Neuronal stem cell (in vitro differentiated cells): ENCODE measurements around the gene ANKRD28.

Source experiments
- DNase-seq: peaks from one replicate; pipeline ENCODE4 v3.0.0-alpha.2; 2013; ENCODE audit warnings: low spot score
- H2AFZ ChIP-seq: one replicate; pipeline ENCODE4 v1.6.1; 2013; ENCODE audit warnings: mild to moderate bottlenecking, low read length, inconsistent platforms
- H2AK5ac ChIP-seq: 2 replicates; pipeline ENCODE4 v1.6.1; 2013; ENCODE audit warnings: low read depth, mild to moderate bottlenecking, inconsistent platforms, low read length, moderate library complexity, mixed read lengths
- H2BK120ac ChIP-seq: 2 replicates; pipeline ENCODE4 v1.6.1; 2013; ENCODE audit warnings: low read depth, mild to moderate bottlenecking, inconsistent platforms, low read length, moderate library complexity, mixed read lengths
- H2BK12ac ChIP-seq: one replicate; pipeline ENCODE4 v1.6.1; 2013; ENCODE audit warnings: low read length, inconsistent platforms
- H2BK15ac ChIP-seq: 2 replicates; pipeline ENCODE4 v1.6.1; 2013; ENCODE audit warnings: mild to moderate bottlenecking, low read length, inconsistent platforms, mixed read lengths
- H2BK5ac ChIP-seq: one replicate; pipeline ENCODE4 v1.6.1; 2013; ENCODE audit warnings: inconsistent platforms, mild to moderate bottlenecking, low read length, moderate library complexity
- H3K14ac ChIP-seq: one replicate; pipeline ENCODE4 v1.6.1; 2013; ENCODE audit warnings: low read length, inconsistent platforms
- H3K18ac ChIP-seq: 2 replicates; pipeline ENCODE4 v1.6.1; 2013; ENCODE audit warnings: low read length, inconsistent platforms
- H3K23ac ChIP-seq: 2 replicates; pipeline ENCODE4 v1.6.1; 2013; ENCODE audit warnings: low read depth, mild to moderate bottlenecking, mixed read lengths, low read length, inconsistent platforms; ENCODE audit not compliant: poor library complexity
- H3K27ac ChIP-seq: replicated peaks from 3 replicates; pipeline ENCODE4 v1.5.1; 2013; ENCODE audit warnings: low read length, inconsistent platforms
- H3K27me3 ChIP-seq, 3 experiments: 2 replicates each; pipeline ENCODE4 v1.6.1; 2013; ENCODE audit warnings: low read length in 3 of 3, mild to moderate bottlenecking in 2 of 3, inconsistent platforms in 1 of 3, low read depth in 1 of 3, mixed read lengths in 1 of 3, moderate library complexity in 1 of 3; ENCODE audit not compliant: control insufficient read depth in 3 of 3, insufficient read depth in 3 of 3
- H3K36me3 ChIP-seq, 2 donors: replicated peaks in 1 of 2; 2 replicates each; pipeline ENCODE4 v1.6.1; 2013; ENCODE audit warnings: low read length in 2 of 2; ENCODE audit not compliant: control insufficient read depth in 2 of 2, insufficient read depth in 2 of 2
- H3K4ac ChIP-seq: 2 replicates; pipeline ENCODE4 v1.6.1; 2013; ENCODE audit warnings: inconsistent platforms, mild to moderate bottlenecking, low read length, moderate library complexity
- H3K4me1 ChIP-seq, 2 donors: 1 replicate in 1 of 2; 2 replicates in 1 of 2; pipeline ENCODE4 v1.6.1; 2013; ENCODE audit warnings: low read length in 2 of 2, low read depth in 1 of 2; ENCODE audit not compliant: control insufficient read depth in 2 of 2, insufficient read depth in 1 of 2
- H3K4me2 ChIP-seq: one replicate; pipeline ENCODE4 v1.6.1; 2013; ENCODE audit warnings: mild to moderate bottlenecking, low read length, inconsistent platforms; ENCODE audit not compliant: insufficient read depth, poor library complexity, severe bottlenecking
- H3K4me3 ChIP-seq, 2 donors: 2 replicates each; pipeline ENCODE4 v1.5.1; 2013; ENCODE audit warnings: low read length in 2 of 2, mild to moderate bottlenecking in 2 of 2, inconsistent platforms in 1 of 2, moderate library complexity in 1 of 2
- H3K79me1 ChIP-seq: one replicate; pipeline ENCODE4 v1.6.1; 2013; ENCODE audit warnings: low read depth, mild to moderate bottlenecking, inconsistent platforms, low read length, moderate library complexity
- H3K9ac ChIP-seq: one replicate; pipeline ENCODE4 v1.6.1; 2013; ENCODE audit warnings: mild to moderate bottlenecking, low read depth, low read length, inconsistent platforms; ENCODE audit not compliant: poor library complexity
- H3K9me3 ChIP-seq, 2 donors: replicated peaks in 1 of 2; 2 replicates each; pipeline versions ENCODE3 to v1.6.1; 2013; ENCODE audit warnings: low read length in 2 of 2, mild to moderate bottlenecking in 2 of 2, inconsistent platforms in 1 of 2, low read depth in 1 of 2, mixed read lengths in 1 of 2, moderate library complexity in 1 of 2; ENCODE audit not compliant: control insufficient read depth in 2 of 2, insufficient read depth in 1 of 2
- H4K8ac ChIP-seq: one replicate; pipeline ENCODE4 v1.6.1; 2013; ENCODE audit warnings: low read depth, mild to moderate bottlenecking, inconsistent platforms, low read length, moderate library complexity
- H4K91ac ChIP-seq: one replicate; pipeline ENCODE4 v1.6.1; 2013; ENCODE audit warnings: low read length, low read depth, mild to moderate bottlenecking, inconsistent platforms; ENCODE audit not compliant: poor library complexity
- WGBS, 2 donors: extraction: QIAGEN DNeasy Blood & Tissue Kit; methylation state at CpG; one replicate each; pipeline ENCODE4 v1.1.7; 2013; ENCODE audit warnings: missing lambda C conversion rate in 2 of 2, mixed read lengths in 1 of 2; ENCODE audit not compliant: insufficient read length in 2 of 2, insufficient replicate concordance in 1 of 2; ENCODE audit errors: extremely low coverage in 2 of 2; 5-methylcytosine and 5-hydroxymethylcytosine counted together

ANKRD28 gene

DNA sequence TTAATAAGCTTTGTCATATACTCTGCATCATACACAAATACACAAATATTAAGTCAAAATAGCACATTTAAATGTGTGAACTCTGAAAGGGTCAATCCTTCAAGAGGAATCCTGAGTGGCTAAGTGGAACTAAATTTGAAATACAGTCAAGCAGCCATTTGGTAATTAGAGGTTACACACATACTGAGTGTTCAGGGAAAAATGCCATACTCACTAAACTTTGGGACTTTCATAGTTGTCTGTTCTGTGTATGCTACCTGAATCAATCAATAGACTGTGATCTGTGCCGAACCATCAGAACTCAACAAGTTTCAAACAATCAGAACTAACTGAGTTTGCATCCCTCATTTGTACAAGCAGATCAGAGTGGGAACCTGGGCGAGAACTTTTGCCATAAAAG, 15.3 kb downstream of the ANKRD28 start:
- H3K27ac ChIP-seq, result no peak overlapping the region
- H2AK5ac ChIP-seq, result no peak overlapping the region
- no peak overlapping the region for H2AFZ ChIP-seq
- no peak overlapping the region for H3K23ac ChIP-seq
- WGBS, 2 donors, result no CpG with 5 or more reads among the region's 2 CpGs
- no peak overlapping the region for H3K4me2 ChIP-seq
- no peak overlapping the region for H3K14ac ChIP-seq
- no peak overlapping the region for H4K91ac ChIP-seq
- no peaks in the 10 kb centered on the region for H3K27me3 ChIP-seq
- H3K9me3 ChIP-seq, result no peaks in the 10 kb centered on the region
- H3K18ac ChIP-seq, result no peak overlapping the region
- no peaks in the 10 kb centered on the region for H3K4me1 ChIP-seq
- H4K8ac ChIP-seq, result no peak overlapping the region
- H3K79me1 ChIP-seq, result no peaks in the 10 kb centered on the region
- H3K4ac ChIP-seq, result no peak overlapping the region
- H2BK5ac ChIP-seq, result no peak overlapping the region
- DNase-seq, result no peak
- H2BK120ac ChIP-seq, result no peak overlapping the region
- no peak overlapping the region for H3K4me3 ChIP-seq
- H3K9ac ChIP-seq, result no peak overlapping the region
- no peaks in the 10 kb centered on the region for H3K36me3 ChIP-seq
- H2BK12ac ChIP-seq, result no peak overlapping the region
- no peak overlapping the region for H2BK15ac ChIP-seq

DNA sequence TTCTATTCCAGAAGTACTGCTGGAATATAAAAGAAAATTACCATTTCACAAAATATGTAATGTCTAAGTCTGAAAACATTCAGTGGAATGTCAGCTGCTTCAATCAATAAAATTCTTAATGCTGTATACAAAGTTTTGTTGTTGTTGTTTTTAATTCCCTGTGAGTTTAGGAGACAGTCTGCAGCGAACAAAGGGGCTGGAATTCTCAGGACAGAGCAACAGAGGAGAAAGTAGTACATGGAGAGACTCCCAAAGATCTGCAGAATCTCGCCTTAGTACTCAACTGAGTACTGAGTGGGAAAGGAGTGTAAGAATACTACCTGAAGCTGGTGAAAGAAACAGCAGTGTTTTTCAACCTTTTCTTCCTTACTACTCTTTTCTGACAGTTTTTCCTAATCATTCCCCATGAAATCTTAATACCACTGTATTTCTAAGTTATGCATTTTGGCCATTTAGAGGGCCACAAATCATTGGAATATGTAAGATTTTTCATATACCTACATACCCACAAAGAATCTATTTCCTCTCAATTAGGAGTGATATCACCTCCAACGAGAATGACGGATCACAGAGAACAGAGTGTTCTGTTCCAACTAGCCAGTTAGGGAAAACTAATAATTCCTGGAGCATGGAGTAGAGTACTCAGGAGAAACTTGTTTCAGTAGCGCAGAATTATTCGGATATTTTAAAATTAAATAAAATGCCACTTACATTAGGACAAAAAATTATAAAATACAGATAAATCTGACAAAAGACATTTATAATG, 16.0 kb downstream of the ANKRD28 start:
- Histone ChIP-seq H3K27ac (no peak overlapping the region), H3K4me3 (no peak overlapping the region), H3K4me2 (no peak overlapping the region), H3K27me3 (no peaks in the 10 kb centered on the region), H3K18ac (no peak overlapping the region), H3K9ac (no peak overlapping the region), H3K14ac (no peak overlapping the region), H2BK120ac (no peak overlapping the region), H2BK15ac (no peak overlapping the region), H3K4me1 (no peaks in the 10 kb centered on the region), H2BK5ac (no peak overlapping the region), H3K9me3 (no peaks in the 10 kb centered on the region), H2BK12ac (no peak overlapping the region), H4K8ac (no peak overlapping the region), H4K91ac (no peak overlapping the region), H2AFZ (no peak overlapping the region), H3K36me3 (no peaks in the 10 kb centered on the region), H3K79me1 (no peaks in the 10 kb centered on the region), H3K23ac (no peak overlapping the region), H2AK5ac (no peak overlapping the region), H3K4ac (no peak overlapping the region)
- no peak for DNase-seq
- WGBS, 2 donors, result no CpG with 5 or more reads among the region's 6 CpGs

GRCh38 chr3:15781131-15781530, 16.6 kb downstream of the ANKRD28 start:
- H2BK5ac ChIP-seq, result no peak overlapping the region
- no peak overlapping the region for H3K14ac ChIP-seq
- H4K91ac ChIP-seq, result no peak overlapping the region
- no peak overlapping the region for H2BK120ac ChIP-seq
- no peak overlapping the region for H2BK15ac ChIP-seq
- DNase-seq, result no peak
- H3K4me2 ChIP-seq, result no peak overlapping the region
- no peaks in the 10 kb centered on the region for H3K4me1 ChIP-seq
- no peaks in the 10 kb centered on the region for H3K36me3 ChIP-seq
- no peak overlapping the region for H3K27ac ChIP-seq
- H3K23ac ChIP-seq, result no peak overlapping the region
- no peak overlapping the region for H2AFZ ChIP-seq
- no peak overlapping the region for H2BK12ac ChIP-seq
- H3K18ac ChIP-seq, result no peak overlapping the region
- H3K9ac ChIP-seq, result no peak overlapping the region
- H3K79me1 ChIP-seq, result no peaks in the 10 kb centered on the region
- no peak overlapping the region for H3K4ac ChIP-seq
- no peaks in the 10 kb centered on the region for H3K27me3 ChIP-seq
- H3K4me3 ChIP-seq, result no peak overlapping the region
- no peak overlapping the region for H4K8ac ChIP-seq
- H2AK5ac ChIP-seq, result no peak overlapping the region
- H3K9me3 ChIP-seq, result no peaks in the 10 kb centered on the region

- Histone ChIP-seq H2BK15ac (no peak overlapping the region), H3K9me3 (no peaks in the 10 kb centered on the region), H2BK12ac (no peak overlapping the region), H3K4me1 (no peaks in the 10 kb centered on the region), H2AFZ (no peak overlapping the region), H4K91ac (no peak overlapping the region), H3K27ac (no peak overlapping the region), H3K36me3 (no peaks in the 10 kb centered on the region), H3K79me1 (no peaks in the 10 kb centered on the region), H3K4ac (no peak overlapping the region), H3K14ac (no peak overlapping the region), H3K4me2 (no peak overlapping the region), H3K18ac (no peak overlapping the region), H4K8ac (no peak overlapping the region), H3K9ac (no peak overlapping the region), H2BK120ac (no peak overlapping the region), H3K4me3 (no peak overlapping the region), H3K27me3 (no peaks in the 10 kb centered on the region), H3K23ac (no peak overlapping the region), H2BK5ac (no peak overlapping the region), H2AK5ac (no peak overlapping the region)
- DNase-seq, result no peak
- WGBS, 2 donors, result no CpG with 5 or more reads among the region's 1 CpG
Measured at GRCh38 chr3:15779111-15779510, 18.7 kb downstream of the ANKRD28 start.
